Testis (tissue), 2 donors: Measurements from ENCODE around the gene TCF12.

Source experiments
- CTCF ChIP-seq, 3 experiments: fragments of 450-650 bp in 2 of 3; fragments of 200-600 bp in 1 of 3; sonication (generic) in 1 of 3; IDR thresholded peaks; one replicate each; pipeline ENCODE4 v1.5.1; 2016 to 2019; ENCODE audit warnings: antibody characterized with exemption in 3 of 3, mild to moderate bottlenecking in 2 of 3, moderate library complexity in 1 of 3
- POLR2A ChIP-seq: fragments of 450-650 bp; IDR thresholded peaks from one replicate; pipeline ENCODE4 v1.6.1; 2017; ENCODE audit warnings: antibody characterized with exemption, mild to moderate bottlenecking, moderate library complexity

- no peak for TF ChIP-seq POLR2A
- TF ChIP-seq CTCF (IDR thresholded peaks at IDR 0.05), result no peak
These were observed 30.5 kb upstream of the TCF12 start for GRCh38 chr15:56887782-56888438.
